GM06990 (cell line): Measurements from ENCODE around the gene SYT9.

ENCODE experiments used
- DNase-seq: peaks from one replicate; pipeline ENCODE4 v3.0.0-alpha.2; 2011; ENCODE audit not compliant: insufficient read length; ENCODE audit errors: extremely low read depth
- H3K27me3 ChIP-seq: replicated peaks from 2 replicates; pipeline ENCODE4 v1.6.0; 2011; ENCODE audit warnings: low read length; ENCODE audit not compliant: control insufficient read depth, insufficient read depth
- H3K36me3 ChIP-seq: 2 replicates; pipeline ENCODE4 v1.5.1; 2011; ENCODE audit warnings: low read length; ENCODE audit not compliant: control insufficient read depth, insufficient read depth
- H3K4me3 ChIP-seq: replicated peaks from 2 replicates; pipeline ENCODE4 v1.5.1; 2011; ENCODE audit warnings: low read depth, mild to moderate bottlenecking, control low read depth, low read length
- CTCF ChIP-seq: IDR thresholded peaks from 2 replicates; pipeline ENCODE4 v1.5.1; 2011; ENCODE audit warnings: low read length, control low read depth, mild to moderate bottlenecking, inconsistent platforms; ENCODE audit not compliant: insufficient read depth, poor library complexity, severe bottlenecking

Gene SYT9

DNA sequence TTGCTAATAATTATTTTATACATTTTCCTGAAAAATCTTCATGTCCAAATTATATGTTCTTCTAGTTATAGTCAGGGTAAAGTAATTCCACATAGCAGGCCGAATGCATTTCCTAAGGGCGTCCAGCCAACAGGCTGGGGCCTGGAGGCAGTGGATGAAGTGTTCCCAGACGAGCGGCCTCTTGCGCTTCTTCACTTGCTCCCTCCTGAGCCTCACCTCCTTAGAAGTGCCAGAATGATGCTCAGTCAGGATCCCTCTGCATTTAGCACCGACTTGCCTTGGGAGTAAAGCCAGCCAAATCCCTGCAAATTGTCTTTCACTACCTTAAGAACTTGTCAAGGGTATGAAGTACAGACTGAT, 235.1 kb downstream of the SYT9 start:
- no peak for TF ChIP-seq CTCF
- Histone ChIP-seq H3K4me3 (no peak overlapping the region), H3K36me3 (no peaks in the 10 kb centered on the region; the same call in 1 of the 2 replicates), H3K27me3 (no peaks in the 10 kb centered on the region)
- DNase-seq: no peak

- DNase-seq: no peak
- no peak overlapping the region for H3K4me3 ChIP-seq
- no peak for TF ChIP-seq CTCF
- no peaks in the 10 kb centered on the region for H3K27me3 ChIP-seq
- H3K36me3 ChIP-seq: no peaks in the 10 kb centered on the region; the same call in 1 of the 2 replicates
Measured at GRCh38 chr11:7487360-7487759, 235.7 kb downstream of the SYT9 start.

DNA sequence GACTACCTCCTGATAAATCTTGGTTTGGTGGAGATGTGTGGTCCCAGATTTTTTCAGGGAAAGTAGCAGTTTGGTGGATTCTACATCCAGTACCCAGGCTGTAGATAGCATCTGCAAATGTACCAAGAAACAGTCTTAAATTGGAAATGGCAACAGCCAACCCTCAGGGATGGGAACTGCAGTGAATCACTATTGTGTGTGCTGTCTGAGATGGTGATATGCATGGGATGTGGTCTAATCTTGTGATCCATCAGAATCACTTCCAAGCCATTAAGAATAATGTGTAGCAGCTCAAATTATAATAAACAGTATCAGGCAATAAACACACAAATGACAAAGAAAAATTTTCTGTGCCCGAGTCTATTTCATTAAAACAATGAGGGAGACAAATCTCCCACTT, 237.0 kb downstream of the SYT9 start:
- Histone ChIP-seq H3K27me3 (no peaks in the 10 kb centered on the region), H3K36me3 (no peaks in the 10 kb centered on the region; the same call in 1 of the 2 replicates), H3K4me3 (no peak overlapping the region)
- no peak for DNase-seq
- TF ChIP-seq CTCF: no peak

DNA sequence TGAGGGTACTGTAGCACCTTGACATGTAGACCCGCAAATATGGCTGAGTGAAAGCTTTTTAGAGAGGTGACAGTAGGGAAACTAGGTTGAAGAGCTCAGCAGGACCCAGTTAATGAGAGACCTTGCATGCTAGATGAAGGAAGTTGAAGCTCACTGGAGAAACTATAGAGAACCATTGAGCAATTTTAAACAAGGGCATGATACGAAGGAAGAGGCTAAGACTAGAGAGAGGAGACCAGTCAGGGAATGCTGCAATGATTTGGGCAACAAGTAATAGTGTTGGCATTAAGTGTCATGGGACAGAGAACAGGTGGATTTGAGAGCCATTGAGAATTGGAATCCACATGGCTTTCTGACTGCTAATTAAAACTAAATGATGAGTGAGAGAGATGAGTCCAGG, 237.7 kb downstream of the SYT9 start:
- no peaks in the 10 kb centered on the region; the same call in none of the 2 replicates for H3K36me3 ChIP-seq
- H3K27me3 ChIP-seq: no peaks in the 10 kb centered on the region
- DNase-seq: no peak
- no peak for TF ChIP-seq CTCF
- no peak overlapping the region for H3K4me3 ChIP-seq

DNA sequence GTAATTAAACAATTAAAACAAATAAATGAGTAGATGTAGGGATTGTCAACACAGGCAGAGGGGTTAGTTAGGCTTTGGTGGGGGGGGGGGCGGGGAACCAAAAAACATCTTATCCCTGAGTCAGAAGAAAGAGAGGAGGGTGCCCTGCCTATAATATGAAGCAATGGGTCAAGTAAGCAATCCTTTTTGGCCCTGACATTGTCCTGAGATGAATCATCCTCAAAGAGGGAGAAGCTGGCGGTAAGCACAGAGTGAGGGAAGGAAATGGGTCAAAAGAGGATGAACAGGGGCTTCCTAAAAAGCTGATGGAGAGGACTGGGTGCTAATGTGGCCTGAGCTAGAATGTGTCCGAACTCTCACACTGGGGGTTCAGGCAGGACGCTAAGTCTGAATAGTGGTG, 238.3 kb downstream of the SYT9 start:
- TF ChIP-seq CTCF: no peak
- H3K27me3 ChIP-seq: no peaks in the 10 kb centered on the region
- H3K36me3 ChIP-seq: no peaks in the 10 kb centered on the region; the same call in none of the 2 replicates
- DNase-seq: no peak
- H3K4me3 ChIP-seq: no peak overlapping the region

DNA sequence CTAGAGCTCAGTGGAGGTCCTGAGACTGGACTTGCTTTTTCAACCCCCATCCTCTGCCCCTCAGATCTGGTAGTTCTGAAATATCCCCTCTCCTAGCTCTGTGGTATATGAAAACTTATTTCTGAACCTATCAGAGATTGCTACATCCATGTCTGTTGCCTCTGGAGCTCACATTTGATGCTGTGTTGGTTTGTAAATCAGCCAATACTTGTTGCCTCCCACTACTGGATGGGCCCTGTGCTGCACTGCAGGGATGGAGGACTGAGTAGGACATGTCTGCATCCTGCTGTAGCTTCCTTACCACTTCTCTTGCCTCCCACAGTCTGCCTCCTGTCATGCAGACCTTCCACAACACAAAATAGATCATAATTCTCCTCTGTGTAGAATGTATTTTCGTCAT, 238.8 kb downstream of the SYT9 start:
- DNase-seq: no peak
- no peaks in the 10 kb centered on the region; the same call in none of the 2 replicates for H3K36me3 ChIP-seq
- no peaks in the 10 kb centered on the region for H3K27me3 ChIP-seq
- no peak for TF ChIP-seq CTCF
- H3K4me3 ChIP-seq: no peak overlapping the region
